Activated T-helper 1 cell treated with Interleukin-2 at 50 U/mL for 16 hours (primary cell): Measurements from ENCODE around the gene WWC1.

Experiments
- DNase-seq: peaks from one replicate; pipeline ENCODE4 v3.0.0-alpha.2; 2020; ENCODE audit warnings: low read depth

WWC1 gene

GRCh38 chr5:168494057-168494555 is 202.7 kb downstream of the WWC1 start:
- DNase-seq: no peak

GRCh38 chr5:168502563-168503237 is 211.3 kb downstream of the WWC1 start:
- no peak for DNase-seq

- DNase-seq: no peak
Observed at GRCh38 chr5:168513861-168514428, 222.5 kb downstream of the WWC1 start.
